HepG2 (cell line): Measurements from ENCODE around the gene CD4. TPM values are rescaled to one million over a fixed set of nuclear protein-coding genes. Genes with fewer than 3 reads are reported as not detected.

Experiments used
- EHMT2 ChIP-seq: fragments of 200-600 bp; sonication (generic); IDR thresholded peaks from 2 replicates; pipeline ENCODE4 v1.7.0; 2017; ENCODE audit warnings: antibody characterized with exemption, low read depth, low read length, borderline replicate concordance
- ETV5 ChIP-seq: IDR thresholded peaks from 2 replicates; pipeline ENCODE4 v1.6.1; 2018; ENCODE audit warnings: missing biosample characterization, missing genetic modification reagents, inconsistent platforms, borderline replicate concordance
- GPN1 ChIP-seq: sonication (generic); formaldehyde crosslinking; IDR thresholded peaks from 2 replicates; pipeline ENCODE4 v1.5.1; 2020; ENCODE audit warnings: missing genetic modification reagents, borderline replicate concordance
- HIC2 ChIP-seq: sonication (generic); formaldehyde crosslinking; IDR thresholded peaks from 2 replicates; pipeline ENCODE4 v1.9.0; 2022; ENCODE audit warnings: low read depth, missing genetic modification reagents
- KAT7 ChIP-seq: IDR thresholded peaks from 2 replicates; pipeline ENCODE4 v1.6.1; 2018; ENCODE audit warnings: borderline replicate concordance, missing compliant biosample characterization
- NCOR1 ChIP-seq: fragments of 200-600 bp; sonication (generic); IDR thresholded peaks from 2 replicates; pipeline ENCODE4 v1.7.0; 2017; ENCODE audit warnings: antibody characterized with exemption, low read length, borderline replicate concordance
- NPAS2 ChIP-seq: sonication (generic); formaldehyde crosslinking; IDR thresholded peaks from 2 replicates; pipeline ENCODE4 v1.8.0; 2022; ENCODE audit warnings: mild to moderate bottlenecking, missing genetic modification reagents, borderline replicate concordance
- RAD21 ChIP-seq: fragments of 450-650 bp; formaldehyde crosslinking; IDR thresholded peaks from 2 replicates; pipeline ENCODE4 v1.5.0; 2020; ENCODE audit warnings: mild to moderate bottlenecking
- SALL1 ChIP-seq: sonication (generic); formaldehyde crosslinking; IDR thresholded peaks from 2 replicates; pipeline ENCODE4 v1.8.0; 2022; ENCODE audit warnings: mild to moderate bottlenecking, missing genetic modification reagents
- SOX5 ChIP-seq: IDR thresholded peaks from 2 replicates; pipeline ENCODE4 v1.6.1; 2016; ENCODE audit warnings: borderline replicate concordance
- TMF1 ChIP-seq: sonication (generic); formaldehyde crosslinking; IDR thresholded peaks from 2 replicates; pipeline ENCODE4 v1.8.1; 2022; ENCODE audit warnings: low read depth, missing genetic modification reagents
- TOE1 ChIP-seq: sonication (generic); formaldehyde crosslinking; IDR thresholded peaks from 2 replicates; pipeline ENCODE4 v1.4.0; 2020; ENCODE audit warnings: mild to moderate bottlenecking, missing genetic modification reagents
- YEATS2 ChIP-seq: sonication (generic); formaldehyde crosslinking; IDR thresholded peaks from 2 replicates; pipeline ENCODE4 v1.4.0; 2020; ENCODE audit warnings: missing genetic modification reagents, borderline replicate concordance
- ZNF12 ChIP-seq: sonication (generic); formaldehyde crosslinking; IDR thresholded peaks from 2 replicates; pipeline ENCODE4 v1.5.0; 2020; ENCODE audit warnings: missing genetic modification reagents
- ZNF121 ChIP-seq: sonication (generic); formaldehyde crosslinking; IDR thresholded peaks from 2 replicates; pipeline ENCODE4 v1.5.0; 2020; ENCODE audit warnings: mild to moderate bottlenecking, missing genetic modification reagents
- ZNF205 ChIP-seq: IDR thresholded peaks from 2 replicates; pipeline ENCODE4 v1.6.1; 2018; ENCODE audit warnings: missing biosample characterization, missing genetic modification reagents
- ZNF407 ChIP-seq: sonication (generic); formaldehyde crosslinking; IDR thresholded peaks from one replicate; pipeline ENCODE4 v1.5.1; 2020; ENCODE audit warnings: mild to moderate bottlenecking, missing genetic modification reagents; ENCODE audit errors: not compliant biosample characterization
- ZNF670 ChIP-seq: sonication (generic); formaldehyde crosslinking; IDR thresholded peaks from 2 replicates; pipeline ENCODE4 v1.8.0; 2022; ENCODE audit warnings: mild to moderate bottlenecking, missing genetic modification reagents, borderline replicate concordance
- ZNF784 ChIP-seq: sonication (generic); formaldehyde crosslinking; IDR thresholded peaks from 2 replicates; pipeline ENCODE4 v1.5.1; 2020; ENCODE audit warnings: missing genetic modification reagents, mild to moderate bottlenecking, borderline replicate concordance
- polyA plus RNA-seq, 8 experiments: library from polyadenylated mRNA; depleted of rRNA in 3 of 8; stranded (reverse) in 7 of 8; unstranded in 1 of 8; fragments of >200 nt; fragmentation: Illumina TruSeq in 4 of 8; extraction: Trizol in 4 of 8; gene quantifications; 2 replicates each; pipeline versions ENCODE4 v1.2.1 to v1.2.3, GENCODE V29; 2011 to 2016; ENCODE audit warnings: low read depth in 4 of 8, missing spikeins in 1 of 8, mixed read lengths in 1 of 8; ENCODE audit not compliant: insufficient read depth in 1 of 8
- total RNA-seq, 5 experiments: library from RNA; depleted of rRNA; stranded (reverse); fragments of >200 nt; fragmentation: Illumina TruSeq; extraction: Trizol; gene quantifications; 2 replicates each; pipeline ENCODE4 v1.2.3, GENCODE V29; 2016; ENCODE audit warnings: low read depth in 1 of 5

The CD4 gene
- total and polyA plus RNA-seq, 2 of the 13 experiments (the other 11 are each of a cell fraction or from before 2014, with no cell fraction given) = 0.07 to 0.95 TPM

- no peak for TF ChIP-seq ZNF407 (CRISPR knock-in tag)
- no peak for TF ChIP-seq ZNF670 (CRISPR knock-in tag)
- peak; percentile 67; the same call in 1 of the 2 replicates for TF ChIP-seq HIC2 (CRISPR knock-in tag)
- TF ChIP-seq YEATS2 (CRISPR knock-in tag) = no peak
- no peak; the same call in 1 of the 2 replicates for TF ChIP-seq ETV5
- no peak for TF ChIP-seq RAD21 (CRISPR knock-in tag)
- TF ChIP-seq TMF1 (CRISPR knock-in tag) = no peak
- TF ChIP-seq KAT7 (CRISPR knock-in tag) = no peak
- TF ChIP-seq TOE1 (CRISPR knock-in tag) = no peak
- no peak for TF ChIP-seq ZNF12 (CRISPR knock-in tag)
- peak; percentile 20; the same call in 1 of the 2 replicates for TF ChIP-seq NCOR1
- TF ChIP-seq ZNF121 (CRISPR knock-in tag) = no peak
- TF ChIP-seq ZNF205 (CRISPR knock-in tag) = no peak
- TF ChIP-seq SOX5 (CRISPR knock-in tag) = 0 out of 2 replicates have a peak, but pooled peaks have one; percentile 11
- TF ChIP-seq EHMT2 = no peak
- TF ChIP-seq NPAS2 = no peak
- TF ChIP-seq SALL1 (CRISPR knock-in tag) = peak; percentile 86
- no peak for TF ChIP-seq ZNF784 (CRISPR knock-in tag)
- no peak for TF ChIP-seq GPN1 (CRISPR knock-in tag)
These were observed 9.5 kb upstream of the CD4 start (continued) for GRCh38 chr12:6779708-6780432.
